HEK293 (cell line): ENCODE results near the gene SLC30A7.
A peak's percentile ranks its signal among the peaks of the same experiment; 100 is the strongest.

Experiments used
- CTCF ChIA-PET: fragments of 350-600 bp; formaldehyde crosslinking; extraction: SDS; loops from one replicate; lab custom pipeline; 2021; ENCODE audit warnings: antibody characterized with exemption; lab: Yijun Ruan, JAX
- POLR2A ChIA-PET: fragments of 300-600 bp; formaldehyde crosslinking; extraction: SDS; loops from one replicate; lab custom pipeline; 2020; ENCODE audit warnings: antibody characterized with exemption, inconsistent platforms; lab: Yijun Ruan, JAX
- H3K27ac ChIP-seq: fragments of 200-500 bp; sonication (Bioruptor generic); 2 replicates; pipeline ENCODE4 v1.5.1; 2014; ENCODE audit warnings: low read depth, low read length, control low read depth, inconsistent platforms; ENCODE audit errors: extremely low read depth
- H3K36me3 ChIP-seq, 2 experiments: fragments of 200-500 bp in 1 of 2; sonication (Bioruptor generic) in 1 of 2; 1 replicate in 1 of 2; 2 replicates in 1 of 2; pipeline ENCODE4 v1.5.1; 2014 to 2017; ENCODE audit warnings: inconsistent platforms in 2 of 2, low read length in 2 of 2; ENCODE audit not compliant: control insufficient read depth in 2 of 2, insufficient read depth in 1 of 2
- H3K4me1 ChIP-seq: fragments of 200-500 bp; sonication (Bioruptor generic); 2 replicates; pipeline ENCODE4 v1.5.1; 2014; ENCODE audit warnings: mild to moderate bottlenecking, low read length, inconsistent platforms; ENCODE audit not compliant: control insufficient read depth, insufficient read depth
- H3K4me3 ChIP-seq: 2 replicates; pipeline ENCODE4 v1.5.1; 2011; ENCODE audit warnings: low read depth, mild to moderate bottlenecking, control low read depth, low read length, moderate library complexity
- H3K9me3 ChIP-seq: fragments of 200-500 bp; sonication (Bioruptor generic); 2 replicates; pipeline ENCODE4 v1.5.1; 2014; ENCODE audit warnings: low read depth, low read length, inconsistent platforms; ENCODE audit not compliant: control insufficient read depth, insufficient read depth
- FEZF1 ChIP-seq: fragments of 450-650 bp; formaldehyde crosslinking; IDR thresholded peaks from 2 replicates; pipeline ENCODE4 v1.5.1; 2016; ENCODE audit warnings: missing biosample characterization, missing genetic modification characterization
- GLI4 ChIP-seq: fragments of 450-650 bp; formaldehyde crosslinking; IDR thresholded peaks from 2 replicates; pipeline ENCODE4 v1.5.1; 2016; ENCODE audit warnings: missing biosample characterization, missing genetic modification characterization
- HIC1 ChIP-seq: fragments of 450-650 bp; formaldehyde crosslinking; IDR thresholded peaks from 2 replicates; pipeline ENCODE4 v1.5.1; 2016; ENCODE audit warnings: missing biosample characterization, missing genetic modification characterization
- MEIS1 ChIP-seq: sonication (generic); formaldehyde crosslinking; IDR thresholded peaks from 2 replicates; pipeline ENCODE4 v1.8.1; 2022; ENCODE audit warnings: missing genetic modification reagents, mild to moderate bottlenecking, borderline replicate concordance
- MZF1 ChIP-seq: fragments of 450-650 bp; formaldehyde crosslinking; IDR thresholded peaks from 2 replicates; pipeline ENCODE4 v1.5.1; 2017; ENCODE audit warnings: missing biosample characterization, missing genetic modification characterization, borderline replicate concordance
- OSR2 ChIP-seq: fragments of 450-650 bp; formaldehyde crosslinking; IDR thresholded peaks from 2 replicates; pipeline ENCODE4 v1.5.1; 2016; ENCODE audit warnings: missing biosample characterization, missing genetic modification characterization
- SCRT2 ChIP-seq: fragments of 450-650 bp; formaldehyde crosslinking; IDR thresholded peaks from 2 replicates; pipeline ENCODE4 v1.5.1; 2016; ENCODE audit warnings: missing biosample characterization, missing genetic modification characterization
- YY2 ChIP-seq: fragments of 450-650 bp; formaldehyde crosslinking; IDR thresholded peaks from 2 replicates; pipeline ENCODE4 v1.5.1; 2016; ENCODE audit warnings: missing biosample characterization, missing genetic modification characterization
- ZBTB6 ChIP-seq: fragments of 450-650 bp; formaldehyde crosslinking; IDR thresholded peaks from 2 replicates; pipeline ENCODE4 v1.5.1; 2017; ENCODE audit warnings: missing biosample characterization, missing genetic modification characterization
- ZBTB7A ChIP-seq: fragments of 450-650 bp; formaldehyde crosslinking; IDR thresholded peaks from 2 replicates; pipeline ENCODE4 v1.5.1; 2016; ENCODE audit warnings: low read depth, missing biosample characterization, missing genetic modification characterization
- ZNF112 ChIP-seq: fragments of 450-650 bp; formaldehyde crosslinking; IDR thresholded peaks from 2 replicates; pipeline ENCODE4 v1.5.0; 2017; ENCODE audit warnings: missing biosample characterization, missing genetic modification characterization
- ZNF175 ChIP-seq: fragments of 450-650 bp; formaldehyde crosslinking; IDR thresholded peaks from 2 replicates; pipeline ENCODE4 v1.5.1; 2016; ENCODE audit warnings: missing biosample characterization, missing genetic modification characterization
- ZNF292 ChIP-seq: fragments of 450-650 bp; formaldehyde crosslinking; IDR thresholded peaks from 2 replicates; pipeline ENCODE4 v1.5.1; 2016; ENCODE audit warnings: low read depth, missing biosample characterization, missing genetic modification characterization, borderline replicate concordance
- ZNF391 ChIP-seq: fragments of 450-650 bp; formaldehyde crosslinking; IDR thresholded peaks from 2 replicates; pipeline ENCODE4 v1.5.1; 2016; ENCODE audit warnings: low read depth, missing biosample characterization, missing genetic modification characterization, borderline replicate concordance
- ZNF449 ChIP-seq: fragments of 450-650 bp; formaldehyde crosslinking; IDR thresholded peaks from 2 replicates; pipeline ENCODE4 v1.5.1; 2017; ENCODE audit warnings: missing biosample characterization, mild to moderate bottlenecking, missing genetic modification characterization, moderate library complexity
- ZNF48 ChIP-seq: fragments of 450-650 bp; formaldehyde crosslinking; IDR thresholded peaks from 2 replicates; pipeline ENCODE4 v1.5.1; 2016; ENCODE audit warnings: missing biosample characterization, missing genetic modification characterization
- ZNF600 ChIP-seq: fragments of 450-650 bp; formaldehyde crosslinking; IDR thresholded peaks from 2 replicates; pipeline ENCODE4 v1.5.1; 2016; ENCODE audit warnings: missing biosample characterization, missing genetic modification characterization
- ZNF658 ChIP-seq: fragments of 450-650 bp; formaldehyde crosslinking; IDR thresholded peaks from 2 replicates; pipeline ENCODE4; 2016; ENCODE audit warnings: missing biosample characterization, missing genetic modification characterization
- ZNF701 ChIP-seq: fragments of 450-650 bp; formaldehyde crosslinking; IDR thresholded peaks from 2 replicates; pipeline ENCODE4 v1.5.1; 2016; ENCODE audit warnings: missing biosample characterization, missing genetic modification characterization
- ZNF791 ChIP-seq: fragments of 450-650 bp; formaldehyde crosslinking; IDR thresholded peaks from 2 replicates; pipeline ENCODE4 v1.5.1; 2016; ENCODE audit warnings: missing biosample characterization, missing genetic modification characterization

SLC30A7 gene

GRCh38 chr1:100950337-100950736 lies 54.4 kb downstream of the SLC30A7 start:
- TF ChIP-seq ZNF791 (tag by site-specific recombination) (no peak), HIC1 (no peak), ZNF175 (tag by site-specific recombination) (no peak), ZNF112 (tag by site-specific recombination) (no peak), ZBTB6 (tag by site-specific recombination) (no peak), ZNF391 (tag by site-specific recombination) (no peak), ZNF701 (tag by site-specific recombination) (no peak), OSR2 (no peak), ZNF48 (no peak), MEIS1 (CRISPR knock-in tag) (no peak), ZNF292 (tag by site-specific recombination) (no peak), FEZF1 (tag by site-specific recombination) (no peak), YY2 (tag by site-specific recombination) (no peak), ZNF600 (no peak), ZNF449 (no peak), ZNF658 (no peak)
- Histone ChIP-seq H3K36me3 (peaks cover 0 to 10% of the 10 kb centered on the region in 2 experiments; a peak in 1 of 3 replicates), H3K4me1 (peaks cover 12% of the 10 kb centered on the region), H3K27ac (no peak overlapping the region), H3K4me3 (no peak overlapping the region), H3K9me3 (no peaks in the 10 kb centered on the region)
- ChIA-PET CTCF (no interaction called here), POLR2A (no interaction called here)

- ChIA-PET POLR2A (no interaction called here), CTCF (interaction anchor here (0.6 to 0.8 kb wide), 2 partner anchors 343 to 524 kb away, joined by 3 read pairs; no protein-coding TSS in a partner anchor)
- TF ChIP-seq ZBTB7A (tag by site-specific recombination) (no peak), GLI4 (tag by site-specific recombination) (no peak), MZF1 (tag by site-specific recombination) (peak; percentile 88; the same call in 1 of the 2 replicates), SCRT2 (tag by site-specific recombination) (peak; percentile 88)
- H3K4me3 ChIP-seq: no peak overlapping the region
- peaks cover 14% of the 10 kb centered on the region for H3K4me1 ChIP-seq
- H3K27ac ChIP-seq: no peak overlapping the region
- peaks cover 0 to 10% of the 10 kb centered on the region in 2 experiments; a peak in 1 of 3 replicates for H3K36me3 ChIP-seq
- H3K9me3 ChIP-seq: no peaks in the 10 kb centered on the region
Measured at GRCh38 chr1:100950781-100951180, 54.9 kb downstream of the SLC30A7 start.
